GM18867 (cell line): ENCODE data around the gene GAB3.
"Not testable (repeated sequence)": the region's sequence is repeated elsewhere in the genome, so short reads cannot be mapped to it uniquely, and the experiment has no call there.

Experiments
- ATAC-seq: cut with Tn5 transposase; IDR thresholded peaks from one replicate; pipeline ENCODE4 v1.9.1; 2021; ENCODE audit warnings: mild to moderate bottlenecking, moderate library complexity; ENCODE audit not compliant: unreplicated experiment

Gene GAB3

GRCh38 chrX:154724993-154725756, 25.7 kb downstream of the GAB3 start:
- peak; percentile 56 for ATAC-seq

- ATAC-seq: no peak
These were observed 29.7 kb downstream of the GAB3 start for GRCh38 chrX:154721155-154721554.

GRCh38 chrX:154720067-154720466, 30.8 kb downstream of the GAB3 start:
- no peak for ATAC-seq

- ATAC-seq: no peak
These were observed 31.7 kb downstream of the GAB3 start for GRCh38 chrX:154719132-154719675.

- ATAC-seq: no peak
These were observed 32.3 kb downstream of the GAB3 start for GRCh38 chrX:154718616-154719015.

- ATAC-seq: no peak
These were observed 33.1 kb downstream of the GAB3 start for GRCh38 chrX:154717824-154718223.

- ATAC-seq: no peak
These were observed 35.1 kb downstream of the GAB3 start for GRCh38 chrX:154715825-154716224.

GRCh38 chrX:154714925-154715324, 36.0 kb downstream of the GAB3 start:
- no peak for ATAC-seq

- peak; percentile 93 for ATAC-seq
These were observed 37.8 kb downstream of the GAB3 start for GRCh38 chrX:154712781-154713740.

- no peak for ATAC-seq
These were observed 39.6 kb downstream of the GAB3 start for GRCh38 chrX:154711264-154711663.

GRCh38 chrX:154710309-154710708, 40.6 kb downstream of the GAB3 start:
- ATAC-seq: no peak

GRCh38 chrX:154698630-154699248, 52.1 kb downstream of the GAB3 start:
- ATAC-seq: no peak

GRCh38 chrX:154696676-154697045, 54.2 kb downstream of the GAB3 start:
- no peak for ATAC-seq

- no peak for ATAC-seq
These were observed 54.8 kb downstream of the GAB3 start for GRCh38 chrX:154695911-154696675.

- no peak for ATAC-seq
These were observed 57.5 kb downstream of the GAB3 start for GRCh38 chrX:154693394-154693793.

GRCh38 chrX:154690438-154690837, 60.4 kb downstream of the GAB3 start:
- not testable (repeated sequence) for ATAC-seq

- not testable (repeated sequence) for ATAC-seq
These were observed 78.8 kb downstream of the GAB3 start for GRCh38 chrX:154672084-154672483.

GRCh38 chrX:154670848-154671247, 80.0 kb downstream of the GAB3 start:
- ATAC-seq: not testable (repeated sequence)

- ATAC-seq: no peak
These were observed 89.0 kb downstream of the GAB3 start for GRCh38 chrX:154661899-154662298.

- ATAC-seq: no peak
These were observed 89.7 kb downstream of the GAB3 start for GRCh38 chrX:154661170-154661569.
